ENCODE measurements around the gene LINC00632.

DNA sequence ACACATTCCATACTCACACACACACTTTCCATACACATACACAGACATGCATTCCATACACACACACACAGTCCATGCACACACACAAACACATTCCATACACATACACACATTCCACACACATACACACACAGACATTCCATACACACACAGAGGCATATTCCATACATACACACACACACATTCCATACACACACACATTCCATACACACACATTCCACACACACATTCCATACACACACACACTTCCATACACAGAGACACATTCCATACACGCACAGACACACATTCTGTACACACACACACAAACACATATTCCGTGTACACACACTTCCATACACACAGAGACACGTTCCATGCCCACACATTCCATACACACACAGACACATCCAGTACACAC lies 14.8 kb downstream of the LINC00632 start:
- TF ChIP-seq, protein P1, sequence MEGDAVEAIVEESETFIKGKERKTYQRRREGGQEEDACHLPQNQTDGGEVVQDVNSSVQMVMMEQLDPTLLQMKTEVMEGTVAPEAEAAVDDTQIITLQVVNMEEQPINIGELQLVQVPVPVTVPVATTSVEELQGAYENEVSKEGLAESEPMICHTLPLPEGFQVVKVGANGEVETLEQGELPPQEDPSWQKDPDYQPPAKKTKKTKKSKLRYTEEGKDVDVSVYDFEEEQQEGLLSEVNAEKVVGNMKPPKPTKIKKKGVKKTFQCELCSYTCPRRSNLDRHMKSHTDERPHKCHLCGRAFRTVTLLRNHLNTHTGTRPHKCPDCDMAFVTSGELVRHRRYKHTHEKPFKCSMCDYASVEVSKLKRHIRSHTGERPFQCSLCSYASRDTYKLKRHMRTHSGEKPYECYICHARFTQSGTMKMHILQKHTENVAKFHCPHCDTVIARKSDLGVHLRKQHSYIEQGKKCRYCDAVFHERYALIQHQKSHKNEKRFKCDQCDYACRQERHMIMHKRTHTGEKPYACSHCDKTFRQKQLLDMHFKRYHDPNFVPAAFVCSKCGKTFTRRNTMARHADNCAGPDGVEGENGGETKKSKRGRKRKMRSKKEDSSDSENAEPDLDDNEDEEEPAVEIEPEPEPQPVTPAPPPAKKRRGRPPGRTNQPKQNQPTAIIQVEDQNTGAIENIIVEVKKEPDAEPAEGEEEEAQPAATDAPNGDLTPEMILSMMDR (IDR thresholded peaks at IDR 0.05) = no peak
- TF ChIP-seq POLR2A (IDR thresholded peaks at IDR 0.05) = no peak
- TF ChIP-seq POLR2AphosphoS5 (IDR thresholded peaks at IDR 0.05) = no peak

Measured in breast epithelium (tissue), 3 donors.